ENCODE measurements around the gene EDN2. TPM values are rescaled to one million over a fixed set of nuclear protein-coding genes. Genes with fewer than 3 reads are reported as not detected.

EDN2 gene
- total RNA-seq, 1 experiment from 2014 or later = 0.24 TPM

DNA sequence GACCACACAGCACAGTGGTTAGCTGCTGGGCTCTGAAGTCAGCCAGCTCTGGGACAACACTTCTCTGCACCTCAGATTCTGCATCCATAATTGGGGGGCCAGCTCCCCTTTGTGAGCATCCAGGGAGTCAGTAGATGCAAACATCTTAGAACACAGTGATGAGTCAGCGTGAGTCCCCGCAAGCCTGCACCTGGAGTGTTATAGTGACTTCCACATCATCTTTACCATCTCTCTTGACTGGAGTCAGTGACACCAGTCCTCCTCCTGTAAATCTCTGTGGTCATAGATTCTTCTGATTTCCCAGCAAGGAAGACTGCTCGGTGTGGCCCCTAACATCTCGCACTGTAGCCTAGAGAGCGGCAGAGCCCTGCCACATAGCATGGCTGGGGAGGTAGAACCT, 13.9 kb upstream of the EDN2 start:
- H2BK120ac ChIP-seq (ENCODE audit: low read depth, low read length, poor library complexity, severe bottlenecking) = no peak overlapping the region
- H4K5ac ChIP-seq (ENCODE audit: insufficient read length, low read depth, low read length) = no peak overlapping the region
- no peak overlapping the region for H3T11ph ChIP-seq (ENCODE audit: low read length)
- H2BK12ac ChIP-seq (ENCODE audit: insufficient read length, low read depth, low read length) = no peak overlapping the region
- H3K9ac ChIP-seq (ENCODE audit: extremely low read depth, insufficient read length, low read length) = no peak overlapping the region
- no peak overlapping the region for H2BK5ac ChIP-seq (ENCODE audit: insufficient read length, low read length)
- H3K56ac ChIP-seq (ENCODE audit: insufficient read length, low read depth, low read length) = no peak overlapping the region
- no peak overlapping the region for H2BK15ac ChIP-seq (ENCODE audit: low read depth, low read length)
- Mint-ChIP-seq H3K27ac (peak overlapping the region in 1 of 3 experiments; percentile 39; a peak in 1 of 7 replicates), H3K4me1 (peaks cover 27% of the 10 kb centered on the region in 2 experiments), H3K36me3 (ENCODE audit: insufficient read depth in 1 of 3, low read depth in 3 of 3) (no peaks in the 10 kb centered on the region), H3K27me3 (ENCODE audit: low read depth) (peaks cover 15% of the 10 kb centered on the region), H3K4me3 (no peak overlapping the region), H3K9me3 (no peaks in the 10 kb centered on the region)
- no peak overlapping the region for H2AFZ ChIP-seq (ENCODE audit: low read length)
- DNase-seq = no peak
- H3K79me2 ChIP-seq (ENCODE audit: insufficient read depth, low read length) = no peaks in the 10 kb centered on the region
- H3K14ac ChIP-seq (ENCODE audit: insufficient read depth, low read length) = no peak overlapping the region
- H2BK20ac ChIP-seq (ENCODE audit: low read depth, low read length, poor library complexity, severe bottlenecking) = no peak overlapping the region
- no peak overlapping the region for H4K8ac ChIP-seq (replicated peaks; ENCODE audit: insufficient read length, low read depth, low read length)
- no peak for TF ChIP-seq CTCF (conservative IDR thresholded peaks at IDR 0.05)
- no peak overlapping the region for H3K27ac ChIP-seq (ENCODE audit: insufficient read length, low read depth, low read length)
- no peaks in the 10 kb centered on the region; the same call in 1 of the 2 replicates for H3K27me3 ChIP-seq (ENCODE audit: insufficient read depth, low read length)
- H3K4ac ChIP-seq (ENCODE audit: low read depth, low read length) = no peak overlapping the region
- H2AK5ac ChIP-seq (ENCODE audit: insufficient read length, low read length) = no peak overlapping the region
- no peak overlapping the region for H3K23ac ChIP-seq (ENCODE audit: insufficient read length, low read depth, low read length)
- no peaks in the 10 kb centered on the region for H4K20me1 ChIP-seq (ENCODE audit: control insufficient read depth, insufficient read depth, insufficient read length)
- WGBS (ENCODE audit: extremely low coverage, insufficient read length, low lambda C conversion rate) = no CpG with 5 or more reads among the region's 5 CpGs
- H3K23me2 ChIP-seq (ENCODE audit: insufficient read length, low read depth, low read length, poor library complexity, severe bottlenecking) = no peaks in the 10 kb centered on the region
- H3K79me1 ChIP-seq (ENCODE audit: insufficient read depth, low read depth, low read length, poor library complexity, severe bottlenecking) = no peaks in the 10 kb centered on the region
- H3K4me1 ChIP-seq (ENCODE audit: insufficient read depth, low read length) = no peaks in the 10 kb centered on the region
- H4K91ac ChIP-seq (ENCODE audit: insufficient read length, low read depth, low read length) = no peak overlapping the region
- H3K18ac ChIP-seq (ENCODE audit: insufficient read length, low read depth, low read length) = no peak overlapping the region
- no peaks in the 10 kb centered on the region for H3K9me3 ChIP-seq (ENCODE audit: control insufficient read depth, low read depth, low read length)
- no peak overlapping the region for H3K4me2 ChIP-seq (ENCODE audit: insufficient read depth, insufficient read length, low read length)

Measured in H9 (cell line).